Measurements from ENCODE around the gene UTP20. TPM values are rescaled to one million over a fixed set of nuclear protein-coding genes. Genes with fewer than 3 reads are reported as not detected.

Gene UTP20
- total RNA-seq, 6 donors from 2014 or later: 7.1 to 17.0 (median 11.4) TPM

DNA sequence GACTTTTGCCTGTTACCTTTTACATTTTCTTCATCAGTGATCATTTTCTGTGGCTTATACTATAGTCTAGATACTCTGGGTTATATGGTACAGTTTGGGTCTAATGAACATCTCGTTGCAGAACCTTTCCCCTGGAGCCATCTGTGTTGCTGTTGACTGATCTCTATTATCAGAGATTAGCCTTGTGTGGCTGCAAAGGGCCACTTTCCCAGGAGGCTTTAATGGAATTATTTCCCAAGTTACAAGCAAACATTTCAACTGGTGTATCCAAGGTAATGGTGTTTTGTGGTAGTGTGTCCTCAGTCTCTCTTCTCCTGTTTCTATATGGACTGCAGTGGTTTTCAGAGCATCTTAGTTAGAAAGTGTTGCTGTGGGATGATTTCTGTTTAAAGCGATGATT, 25.9 kb downstream of the UTP20 start:
- TF ChIP-seq EP300 (IDR thresholded peaks at IDR 0.05) (no peak), POLR2A (IDR thresholded peaks at IDR 0.05) (no peak), POLR2AphosphoS5 (IDR thresholded peaks at IDR 0.05) (no peak)
- TF ChIP-seq, protein P1, sequence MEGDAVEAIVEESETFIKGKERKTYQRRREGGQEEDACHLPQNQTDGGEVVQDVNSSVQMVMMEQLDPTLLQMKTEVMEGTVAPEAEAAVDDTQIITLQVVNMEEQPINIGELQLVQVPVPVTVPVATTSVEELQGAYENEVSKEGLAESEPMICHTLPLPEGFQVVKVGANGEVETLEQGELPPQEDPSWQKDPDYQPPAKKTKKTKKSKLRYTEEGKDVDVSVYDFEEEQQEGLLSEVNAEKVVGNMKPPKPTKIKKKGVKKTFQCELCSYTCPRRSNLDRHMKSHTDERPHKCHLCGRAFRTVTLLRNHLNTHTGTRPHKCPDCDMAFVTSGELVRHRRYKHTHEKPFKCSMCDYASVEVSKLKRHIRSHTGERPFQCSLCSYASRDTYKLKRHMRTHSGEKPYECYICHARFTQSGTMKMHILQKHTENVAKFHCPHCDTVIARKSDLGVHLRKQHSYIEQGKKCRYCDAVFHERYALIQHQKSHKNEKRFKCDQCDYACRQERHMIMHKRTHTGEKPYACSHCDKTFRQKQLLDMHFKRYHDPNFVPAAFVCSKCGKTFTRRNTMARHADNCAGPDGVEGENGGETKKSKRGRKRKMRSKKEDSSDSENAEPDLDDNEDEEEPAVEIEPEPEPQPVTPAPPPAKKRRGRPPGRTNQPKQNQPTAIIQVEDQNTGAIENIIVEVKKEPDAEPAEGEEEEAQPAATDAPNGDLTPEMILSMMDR (IDR thresholded peaks at IDR 0.05): no peak
- Histone ChIP-seq H3K27ac (no peak overlapping the region), H3K36me3 (peaks cover 8 to 95% (median 47%) of the 10 kb centered on the region in 4 donors), H3K27me3 (no peaks in the 10 kb centered on the region), H3K4me3 (no peak overlapping the region), H3K9me3 (no peaks in the 10 kb centered on the region), H3K4me1 (no peaks in the 10 kb centered on the region)
- ATAC-seq (ENCODE audit: low FRiP score in 2 of 2): no peak
- DNase-seq: no peak
- WGBS, 2 donors: 95 to 98% methylated on average over 2 of the region's 2 CpGs

DNA sequence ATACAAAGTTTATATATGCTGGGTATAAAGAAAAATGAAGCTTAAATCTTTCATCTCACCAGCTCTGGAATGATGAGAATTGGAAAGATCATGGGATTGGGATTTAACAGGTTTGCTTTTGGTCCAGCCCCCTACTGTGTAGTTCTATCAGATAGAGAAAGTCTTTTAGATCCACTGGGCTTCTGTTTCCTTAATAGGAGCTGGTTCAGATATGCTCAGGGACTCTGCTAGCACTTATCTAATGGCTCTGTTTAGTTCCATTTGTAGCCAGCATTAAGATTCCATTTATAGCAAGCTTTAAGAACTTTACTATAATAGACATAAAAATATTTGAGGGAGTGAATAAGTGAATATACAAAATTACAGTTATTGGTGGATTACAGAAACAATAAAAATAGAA, 42.6 kb downstream of the UTP20 start:
- Histone ChIP-seq H3K36me3 (peaks cover 7 to 62% (median 15%) of the 10 kb centered on the region in 4 donors), H3K4me3 (no peak overlapping the region), H3K27ac (no peak overlapping the region), H3K4me1 (no peaks in the 10 kb centered on the region), H3K27me3 (no peaks in the 10 kb centered on the region), H3K9me3 (no peaks in the 10 kb centered on the region)
- ATAC-seq (ENCODE audit: low FRiP score in 2 of 2) (no peak), DNase-seq (no peak)
- TF ChIP-seq EP300 (IDR thresholded peaks at IDR 0.05): no peak
- TF ChIP-seq POLR2A (IDR thresholded peaks at IDR 0.05): no peak
- TF ChIP-seq, protein P1 (IDR thresholded peaks at IDR 0.05): no peak
- no peak for TF ChIP-seq POLR2AphosphoS5 (IDR thresholded peaks at IDR 0.05)

DNA sequence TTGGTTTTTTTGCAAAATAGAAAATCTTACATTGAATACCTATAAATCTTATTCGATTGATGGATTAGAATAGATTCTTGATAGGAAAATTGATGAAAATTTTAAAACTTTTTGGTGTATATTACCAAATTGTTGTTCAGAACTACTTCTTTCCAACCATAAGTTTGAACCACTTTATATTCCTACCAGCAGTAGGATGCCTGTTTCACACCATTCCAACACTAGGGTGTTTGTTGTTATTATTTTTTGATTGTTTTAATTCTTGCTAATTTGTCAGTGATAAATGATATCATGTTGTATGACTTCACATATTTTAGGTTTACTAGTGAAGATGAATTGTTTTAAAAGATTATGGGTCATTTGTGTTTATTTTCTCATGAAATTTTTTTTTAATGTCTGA, 43.4 kb downstream of the UTP20 start:
- H3K27ac ChIP-seq: no peak overlapping the region
- no peaks in the 10 kb centered on the region for H3K9me3 ChIP-seq
- ATAC-seq (ENCODE audit: low FRiP score in 2 of 2) (no peak), DNase-seq (no peak)
- peaks cover 7 to 62% (median 20%) of the 10 kb centered on the region in 4 donors for H3K36me3 ChIP-seq
- H3K4me1 ChIP-seq: no peaks in the 10 kb centered on the region
- H3K4me3 ChIP-seq: no peak overlapping the region
- whole genome bisulfite sequencing, 2 donors: 89 to 98% methylated on average over 1 of the region's 1 CpG
- no peaks in the 10 kb centered on the region for H3K27me3 ChIP-seq
- TF ChIP-seq POLR2A (IDR thresholded peaks at IDR 0.05) (no peak), POLR2AphosphoS5 (IDR thresholded peaks at IDR 0.05) (no peak), EP300 (IDR thresholded peaks at IDR 0.05) (no peak)
- TF ChIP-seq, protein P1 (IDR thresholded peaks at IDR 0.05): no peak

DNA sequence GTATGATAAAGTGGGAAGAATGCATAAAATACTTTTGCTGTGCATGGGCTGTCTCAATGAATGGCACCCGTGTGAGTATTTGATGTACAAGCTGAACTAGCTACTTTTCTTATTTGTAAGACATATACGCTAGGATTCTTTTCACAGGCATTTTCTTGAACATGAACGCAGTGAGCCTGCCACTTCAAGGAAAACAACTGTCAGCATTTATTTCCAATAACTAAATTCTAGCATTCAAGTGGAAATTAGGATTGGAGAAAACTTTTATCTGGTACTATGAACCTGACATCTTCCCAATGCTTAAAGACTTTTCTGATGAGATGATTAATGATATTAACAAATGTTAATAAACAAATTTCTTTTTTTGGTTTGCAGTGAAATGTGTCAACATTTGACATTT, 45.7 kb downstream of the UTP20 start:
- no peaks in the 10 kb centered on the region for H3K9me3 ChIP-seq
- H3K4me3 ChIP-seq: no peak overlapping the region
- peaks cover 7 to 64% (median 23%) of the 10 kb centered on the region in 4 donors for H3K36me3 ChIP-seq
- TF ChIP-seq POLR2AphosphoS5 (IDR thresholded peaks at IDR 0.05) (no peak), POLR2A (IDR thresholded peaks at IDR 0.05) (no peak), EP300 (IDR thresholded peaks at IDR 0.05) (no peak)
- TF ChIP-seq, protein P1 (IDR thresholded peaks at IDR 0.05): no peak
- ATAC-seq (ENCODE audit: low FRiP score in 2 of 2): no peak
- DNase-seq: no peak
- no peak overlapping the region for H3K27ac ChIP-seq
- no peaks in the 10 kb centered on the region for H3K27me3 ChIP-seq
- H3K4me1 ChIP-seq: no peaks in the 10 kb centered on the region
- 74 to 83% methylated on average over 3 of the region's 3 CpGs for WGBS, 2 donors

DNA sequence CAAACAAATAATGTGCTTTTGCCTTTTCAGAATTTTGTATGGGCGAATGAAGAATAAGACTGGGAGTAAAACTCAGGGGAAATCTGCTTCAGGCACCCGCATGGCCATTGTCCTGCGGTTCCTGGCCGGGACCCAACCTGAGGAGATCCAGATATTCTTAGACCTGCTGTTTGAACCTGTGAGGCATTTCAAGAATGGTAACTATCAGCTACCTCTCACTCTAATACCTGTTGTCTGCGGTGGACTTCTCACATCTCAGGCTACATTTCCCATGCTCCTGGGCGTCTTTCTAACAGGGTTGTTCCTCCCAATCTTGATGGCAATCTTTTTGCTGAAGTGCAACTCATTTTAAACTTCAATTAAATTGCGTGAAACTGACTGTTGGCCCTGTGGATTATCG, 47.1 kb downstream of the UTP20 start:
- Histone ChIP-seq H3K36me3 (peaks cover 3 to 51% (median 18%) of the 10 kb centered on the region in 4 donors), H3K27me3 (no peaks in the 10 kb centered on the region), H3K27ac (no peak overlapping the region), H3K4me3 (no peak overlapping the region), H3K4me1 (no peaks in the 10 kb centered on the region), H3K9me3 (no peaks in the 10 kb centered on the region)
- 93 to 99% methylated on average over 8 of the region's 8 CpGs for WGBS, 2 donors
- TF ChIP-seq, protein P1 (IDR thresholded peaks at IDR 0.05): no peak
- TF ChIP-seq EP300 (IDR thresholded peaks at IDR 0.05) (no peak), POLR2A (IDR thresholded peaks at IDR 0.05) (no peak), POLR2AphosphoS5 (IDR thresholded peaks at IDR 0.05) (no peak)
- ATAC-seq (ENCODE audit: low FRiP score in 2 of 2): no peak
- DNase-seq: no peak
